ENCODE data around the gene COPZ1.

COPZ1 gene

GRCh38 chr12:54394281-54394719 is 69.4 kb downstream of the COPZ1 start:
- no peak for DNase-seq (ENCODE audit: low read depth in 2 of 2)

GRCh38 chr12:54394986-54395385 is 70.1 kb downstream of the COPZ1 start:
- DNase-seq (ENCODE audit: low read depth in 2 of 2): no peak

GRCh38 chr12:54395545-54395944 is 70.6 kb downstream of the COPZ1 start:
- DNase-seq (ENCODE audit: low read depth in 2 of 2): no peak

- DNase-seq (ENCODE audit: low read depth in 2 of 2): no peak
These were observed 72.2 kb downstream of the COPZ1 start for GRCh38 chr12:54397157-54397556.

- no peak for DNase-seq (ENCODE audit: low read depth in 2 of 2)
These were observed 73.3 kb downstream of the COPZ1 start for GRCh38 chr12:54398218-54398617.

GRCh38 chr12:54398995-54399793 is 74.3 kb downstream of the COPZ1 start:
- DNase-seq (ENCODE audit: low read depth in 2 of 2): peak in 1 of 2 experiments; percentile 46

- no peak for DNase-seq (ENCODE audit: low read depth in 2 of 2)
These were observed 76.2 kb downstream of the COPZ1 start for GRCh38 chr12:54401119-54401518.

Measured in fibroblast of skin of left biceps (primary cell).